Airway epithelial cell (primary cell): ENCODE data around the gene FANCC. TPM values are rescaled to one million over a fixed set of nuclear protein-coding genes. Genes with fewer than 3 reads are reported as not detected.

ENCODE experiments used
- total RNA-seq: library from RNA; depleted of rRNA; stranded (reverse); fragments of >200 nt; gene quantifications from 2 replicates; pipeline ENCODE4 v1.2.3, GENCODE V29; 2015

Gene FANCC
- 2.6 and 3.6 TPM in 2 replicates for total RNA-seq

GRCh38 chr9:95317119-95317892 is at the start of gene FANCC:
Gene FANCC (minus strand): TSS chr9:95317709. CDS start chr9:95249291, 68,418 bp downstream.

Other genes starting within 250 kb of the FANCC start
- 1.3 and 2.1 TPM in 2 replicates for gene PTCH1, start 199.3 kb upstream of the FANCC start, total RNA-seq